Lower leg skin (tissue), 4 donors: ENCODE results near the gene GLG1. TPM values are rescaled to one million over a fixed set of nuclear protein-coding genes. Genes with fewer than 3 reads are reported as not detected.

Source experiments
- DNase-seq, 2 donors: peaks; one replicate each; pipeline ENCODE4 v3.0.0-alpha.2; 2019; ENCODE audit warnings: low spot score in 2 of 2
- H3K4me3 ChIP-seq: fragments of 200-600 bp; sonication (generic); 2 replicates; pipeline ENCODE4 v1.5.1; 2017; ENCODE audit warnings: mild to moderate bottlenecking, low read depth; ENCODE audit not compliant: poor library complexity, severe bottlenecking
- POLR2A ChIP-seq, 2 donors: fragments of 450-650 bp; IDR thresholded peaks; one replicate each; pipeline ENCODE4 v1.6.1; 2016 to 2017; ENCODE audit warnings: antibody characterized with exemption in 2 of 2, mild to moderate bottlenecking in 1 of 2, moderate library complexity in 1 of 2
- WGBS, 2 donors: methylation state at CpG; one replicate each; pipeline ENCODE4 v1.1.5; 2018; 5-methylcytosine and 5-hydroxymethylcytosine counted together
- intact Hi-C: fragments of 100-400 bp; cut with DNase I; formaldehyde crosslinking; loops from one replicate; pipeline ENCODE4 v1.15.0; 2023; ENCODE audit warnings: low total_unique reads
- total RNA-seq, 4 donors: library from RNA; depleted of rRNA; stranded (reverse); fragments of >200 nt; gene quantifications; one replicate each; pipeline ENCODE4 v1.1.0, GENCODE V29; 2016
- TF ChIP-seq, protein P1 (sequence below), 3 donors: fragments of 450-650 bp; IDR thresholded peaks; one replicate each; pipeline ENCODE4 v1.5.1; 2016; ENCODE audit warnings: antibody characterized with exemption in 3 of 3, mild to moderate bottlenecking in 3 of 3, moderate library complexity in 2 of 3

The GLG1 gene
- total RNA-seq, 4 donors from 2014 or later, result 64.7 to 113 (median 92.5) TPM

DNA sequence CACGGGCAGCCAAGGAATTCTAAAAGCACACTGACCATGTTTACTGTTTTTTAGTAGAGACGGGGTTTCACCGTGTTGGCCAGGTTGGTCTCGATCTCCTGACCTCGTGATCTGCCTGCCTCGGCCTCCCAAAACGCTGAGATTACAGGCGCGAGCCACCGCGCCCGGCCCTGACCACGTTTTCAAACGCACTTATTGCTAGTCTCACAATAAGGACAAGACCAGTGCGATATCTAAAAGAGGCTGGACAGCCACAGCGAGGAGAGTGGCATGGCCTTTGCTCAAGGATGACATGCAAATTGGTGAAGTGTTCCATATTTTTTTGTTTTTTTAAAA lies 150.7 kb downstream of the GLG1 start:
- no peak overlapping the region for H3K4me3 ChIP-seq
- intact Hi-C loops, result no loop called here
- 92 to 95% methylated on average over 16 of the region's 16 CpGs for WGBS, 2 donors
- TF ChIP-seq, protein P1, sequence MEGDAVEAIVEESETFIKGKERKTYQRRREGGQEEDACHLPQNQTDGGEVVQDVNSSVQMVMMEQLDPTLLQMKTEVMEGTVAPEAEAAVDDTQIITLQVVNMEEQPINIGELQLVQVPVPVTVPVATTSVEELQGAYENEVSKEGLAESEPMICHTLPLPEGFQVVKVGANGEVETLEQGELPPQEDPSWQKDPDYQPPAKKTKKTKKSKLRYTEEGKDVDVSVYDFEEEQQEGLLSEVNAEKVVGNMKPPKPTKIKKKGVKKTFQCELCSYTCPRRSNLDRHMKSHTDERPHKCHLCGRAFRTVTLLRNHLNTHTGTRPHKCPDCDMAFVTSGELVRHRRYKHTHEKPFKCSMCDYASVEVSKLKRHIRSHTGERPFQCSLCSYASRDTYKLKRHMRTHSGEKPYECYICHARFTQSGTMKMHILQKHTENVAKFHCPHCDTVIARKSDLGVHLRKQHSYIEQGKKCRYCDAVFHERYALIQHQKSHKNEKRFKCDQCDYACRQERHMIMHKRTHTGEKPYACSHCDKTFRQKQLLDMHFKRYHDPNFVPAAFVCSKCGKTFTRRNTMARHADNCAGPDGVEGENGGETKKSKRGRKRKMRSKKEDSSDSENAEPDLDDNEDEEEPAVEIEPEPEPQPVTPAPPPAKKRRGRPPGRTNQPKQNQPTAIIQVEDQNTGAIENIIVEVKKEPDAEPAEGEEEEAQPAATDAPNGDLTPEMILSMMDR (IDR thresholded peaks at IDR 0.05), result no peak
- no peak for TF ChIP-seq POLR2A (IDR thresholded peaks at IDR 0.05)
- DNase-seq, result no peak

DNA sequence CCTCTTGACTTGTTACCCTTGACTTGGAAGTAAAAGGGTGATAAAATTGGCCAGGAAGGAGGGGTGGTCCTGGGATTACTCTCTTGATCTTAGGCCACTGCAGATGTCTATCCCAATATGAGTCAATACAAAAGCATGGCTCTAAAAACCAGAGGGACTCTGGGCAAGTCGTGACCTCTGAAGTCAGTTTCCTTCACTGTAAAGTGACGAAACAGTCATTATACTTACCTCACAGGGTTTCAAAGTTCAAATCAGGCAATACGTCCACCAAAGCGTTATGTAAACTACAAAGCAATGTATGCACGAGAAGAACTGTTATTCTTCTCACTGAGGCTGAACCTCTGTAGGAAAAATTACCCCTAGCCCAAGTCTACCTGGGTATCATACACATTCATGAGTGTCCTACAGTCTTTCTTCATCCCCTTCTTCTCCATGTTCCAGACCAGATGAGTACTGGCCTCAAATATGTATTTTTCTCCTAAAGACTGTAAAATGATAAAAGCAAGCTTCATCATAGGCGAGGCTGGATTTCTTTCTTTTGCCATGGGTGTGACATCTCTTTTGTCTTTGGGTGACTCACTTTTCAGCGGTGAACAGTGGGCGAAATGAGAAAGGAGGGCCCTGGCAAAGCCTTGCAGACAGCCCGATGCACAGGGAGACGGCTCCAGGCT lies 151.2 kb downstream of the GLG1 start:
- 75 to 80% methylated on average over 10 of the region's 10 CpGs for WGBS, 2 donors
- intact Hi-C loops, result no loop called here
- no peak for DNase-seq
- TF ChIP-seq POLR2A (IDR thresholded peaks at IDR 0.05), result no peak
- TF ChIP-seq, protein P1 (IDR thresholded peaks at IDR 0.05), result no peak
- no peak overlapping the region for H3K4me3 ChIP-seq

DNA sequence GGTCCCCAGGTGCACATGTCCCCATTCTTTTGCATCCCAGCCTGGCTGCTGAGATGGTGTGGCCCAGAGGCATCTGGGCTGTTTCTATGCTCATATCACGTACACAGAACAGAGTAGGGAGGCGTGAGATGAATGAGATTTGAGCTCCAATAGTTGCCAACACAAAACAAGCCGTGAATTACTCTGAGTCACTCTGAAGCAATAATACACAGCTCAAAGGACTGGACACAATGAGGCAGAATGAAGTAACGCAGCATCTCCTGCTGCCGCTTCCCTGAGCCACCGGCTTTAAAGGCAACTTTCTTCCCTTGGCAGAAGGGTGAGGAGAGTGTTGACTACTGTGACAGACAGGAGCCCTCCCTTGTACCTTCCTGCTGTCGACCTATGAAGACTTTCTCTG lies 151.7 kb downstream of the GLG1 start:
- intact Hi-C loops, result no loop called here
- TF ChIP-seq, protein P1 (IDR thresholded peaks at IDR 0.05), result no peak
- no peak for TF ChIP-seq POLR2A (IDR thresholded peaks at IDR 0.05)
- 70 to 83% methylated on average over 7 of the region's 7 CpGs for WGBS, 2 donors
- H3K4me3 ChIP-seq, result no peak overlapping the region
- DNase-seq, result no peak

DNA sequence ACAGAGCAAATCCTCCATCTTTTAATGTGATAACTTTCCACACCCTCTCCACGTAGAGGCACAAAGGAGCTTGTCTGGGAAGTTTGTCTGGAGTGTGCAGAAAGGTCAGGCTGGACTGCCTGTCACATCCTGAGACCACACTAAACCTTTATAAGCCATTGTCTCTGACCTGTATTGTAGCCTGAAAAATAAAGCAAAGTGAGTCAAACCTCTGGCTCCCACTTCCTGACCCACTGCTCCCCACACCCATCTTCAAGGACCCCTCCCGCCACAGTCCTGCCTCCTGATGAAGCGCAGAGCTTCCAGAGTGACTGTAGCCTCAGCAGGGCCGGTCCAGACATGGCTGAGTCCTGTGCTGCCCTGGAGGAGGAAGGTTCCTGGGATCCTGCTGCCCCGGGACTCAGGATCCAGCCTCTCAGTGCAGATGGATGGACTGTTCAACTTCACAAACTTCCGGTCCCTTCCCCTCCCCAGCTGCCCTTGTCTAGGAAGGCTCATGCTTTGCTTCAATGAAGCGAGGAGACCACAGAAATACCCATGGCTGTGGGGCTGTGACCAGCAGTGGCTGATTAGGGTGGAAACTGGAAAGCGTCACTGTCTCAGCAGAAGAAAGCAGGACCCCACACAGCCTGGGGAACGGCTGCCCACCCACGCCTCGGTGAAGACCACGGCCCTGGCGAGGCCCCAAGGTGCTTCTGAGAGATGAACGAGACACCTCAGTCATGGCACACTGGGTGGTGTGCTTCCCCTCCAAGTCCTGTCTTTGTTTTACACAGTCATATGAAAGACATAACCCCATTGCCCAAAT lies 154.8 kb downstream of the GLG1 start:
- DNase-seq, result no peak
- 91 to 97% methylated on average over 9 to 14 of the region's 14 CpGs for whole genome bisulfite sequencing, 2 donors
- no peak overlapping the region for H3K4me3 ChIP-seq
- intact Hi-C loops, result no loop called here
- no peak for TF ChIP-seq POLR2A (IDR thresholded peaks at IDR 0.05)
- TF ChIP-seq, protein P1 (IDR thresholded peaks at IDR 0.05), result no peak

DNA sequence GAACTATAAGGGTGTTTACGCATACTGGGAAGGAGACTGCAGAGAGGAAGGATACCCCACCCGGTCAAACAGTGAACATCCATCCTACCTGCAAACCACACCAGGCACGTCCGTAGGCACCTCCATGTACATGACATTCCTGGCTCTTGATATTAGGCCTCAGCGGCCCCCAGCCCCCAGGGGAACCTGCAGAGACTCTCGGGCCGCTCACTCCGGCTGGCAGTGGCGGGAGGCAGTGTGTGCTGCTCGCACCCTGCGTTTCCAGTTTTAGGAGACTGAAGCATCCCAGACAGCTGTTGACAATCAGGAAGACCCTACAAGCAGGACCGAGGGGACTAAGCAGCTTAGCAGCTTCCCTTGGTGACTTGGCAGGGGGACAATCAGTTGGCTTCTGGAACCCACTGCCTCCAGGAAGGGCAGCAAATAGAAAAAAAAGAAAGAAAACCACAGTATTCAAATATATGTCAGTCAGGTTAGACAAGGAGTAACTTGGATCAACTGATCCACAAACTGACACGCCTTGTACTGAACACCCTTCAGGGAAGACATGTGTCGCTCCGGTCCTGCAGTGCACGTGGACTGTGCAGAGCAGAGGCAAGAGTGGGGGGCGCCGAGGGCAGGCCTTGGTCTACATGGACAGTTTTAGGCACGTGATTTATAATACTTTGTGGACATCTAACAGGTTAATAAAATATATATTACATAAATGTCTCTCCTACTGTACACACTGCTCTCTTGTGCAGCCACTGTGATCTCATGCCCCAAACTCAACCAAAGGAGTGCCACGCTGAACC lies 155.8 kb downstream of the GLG1 start:
- 91 to 92% methylated on average over 20 of the region's 20 CpGs for WGBS, 2 donors
- TF ChIP-seq POLR2A (IDR thresholded peaks at IDR 0.05), result no peak
- TF ChIP-seq, protein P1 (IDR thresholded peaks at IDR 0.05), result no peak
- no peak overlapping the region for H3K4me3 ChIP-seq
- no peak for DNase-seq
- intact Hi-C loops, result no loop called here
